ENCODE results near the gene ITPR3. TPM values are rescaled to one million over a fixed set of nuclear protein-coding genes. Genes with fewer than 3 reads are reported as not detected.

ITPR3 gene
- total RNA-seq, 3 donors from 2014 or later (not counting 1 experiment from before 2014, with no cell fraction given) = 45.5 to 66.7 (median 46.0) TPM

GRCh38 chr6:33589731-33590530 is 31.2 kb upstream of the ITPR3 start:
- no peak overlapping the region for H3K4me3 Mint-ChIP-seq
- ATAC-seq (no peak), DNase-seq (peak in 1 of 2 donors; percentile 69)
- Histone ChIP-seq H3K4me1 (ENCODE audit: control insufficient read depth, insufficient read depth, low read length) (peaks cover 33% of the 10 kb centered on the region), H3K27me3 (ENCODE audit: control insufficient read depth, insufficient read depth, low read length) (no peaks in the 10 kb centered on the region), H3K9me3 (ENCODE audit: control insufficient read depth, insufficient read depth, low read length) (no peaks in the 10 kb centered on the region), H3K27ac (ENCODE audit: low read length) (no peak overlapping the region), H3K4me3 (ENCODE audit: low read length) (no peak overlapping the region), H3K36me3 (ENCODE audit: control insufficient read depth, insufficient read depth, low read length) (no peaks in the 10 kb centered on the region)
- intact Hi-C loops (cut with micrococcal nuclease) = loop anchor here (1.0 kb wide), 1 partner anchor 110 kb away; no protein-coding TSS in a partner anchor
- no peaks in the 10 kb centered on the region for H3K36me3 Mint-ChIP-seq
- H3K27ac Mint-ChIP-seq = peak overlapping the region in 1 of 2 donors; percentile 36
- H3K9me3 Mint-ChIP-seq = no peaks in the 10 kb centered on the region
- H3K27me3 Mint-ChIP-seq (ENCODE audit: low read depth in 2 of 2) = peaks cover 8 to 14% of the 10 kb centered on the region in 2 donors
- peaks cover 13 to 24% of the 10 kb centered on the region in 2 donors for H3K4me1 Mint-ChIP-seq
- WGBS (ENCODE audit: insufficient coverage) = 59% methylated on average over 9 of the region's 9 CpGs
- TF ChIP-seq CTCF (IDR thresholded peaks at IDR 0.05) = peak; percentile 66

GRCh38 chr6:33590531-33591198 is 30.5 kb upstream of the ITPR3 start:
- no peak for ATAC-seq
- no peak overlapping the region for H3K4me3 Mint-ChIP-seq
- WGBS (ENCODE audit: insufficient coverage) = 79% methylated on average over 14 of the region's 15 CpGs
- Histone ChIP-seq H3K27ac (ENCODE audit: low read length) (peak overlapping the region; percentile 77), H3K27me3 (ENCODE audit: control insufficient read depth, insufficient read depth, low read length) (no peaks in the 10 kb centered on the region), H3K4me3 (ENCODE audit: low read length) (no peak overlapping the region), H3K9me3 (ENCODE audit: control insufficient read depth, insufficient read depth, low read length) (no peaks in the 10 kb centered on the region), H3K36me3 (ENCODE audit: control insufficient read depth, insufficient read depth, low read length) (no peaks in the 10 kb centered on the region), H3K4me1 (ENCODE audit: control insufficient read depth, insufficient read depth, low read length) (peaks cover 25% of the 10 kb centered on the region)
- H3K4me1 Mint-ChIP-seq = peaks cover 13 to 19% of the 10 kb centered on the region in 2 donors
- TF ChIP-seq CTCF (IDR thresholded peaks at IDR 0.05) = no peak
- no peak for DNase-seq
- intact Hi-C loops (cut with micrococcal nuclease) = no loop called here
- no peaks in the 10 kb centered on the region for H3K36me3 Mint-ChIP-seq
- H3K9me3 Mint-ChIP-seq = no peaks in the 10 kb centered on the region
- peaks cover 8 to 14% of the 10 kb centered on the region in 2 donors for H3K27me3 Mint-ChIP-seq (ENCODE audit: low read depth in 2 of 2)
- H3K27ac Mint-ChIP-seq = peak overlapping the region in 1 of 2 donors; percentile 36

- Mint-ChIP-seq H3K27ac (no peak overlapping the region), H3K4me1 (peaks cover 13 to 16% of the 10 kb centered on the region in 2 donors), H3K9me3 (no peaks in the 10 kb centered on the region), H3K27me3 (ENCODE audit: low read depth in 2 of 2) (peaks cover 8 to 14% of the 10 kb centered on the region in 2 donors), H3K4me3 (no peak overlapping the region), H3K36me3 (no peaks in the 10 kb centered on the region)
- ATAC-seq (no peak), DNase-seq (no peak)
- no peak overlapping the region for H3K4me3 ChIP-seq (ENCODE audit: low read length)
- H3K9me3 ChIP-seq (ENCODE audit: control insufficient read depth, insufficient read depth, low read length) = no peaks in the 10 kb centered on the region
- 92% methylated on average over 7 of the region's 9 CpGs for WGBS (ENCODE audit: insufficient coverage)
- no peaks in the 10 kb centered on the region for H3K27me3 ChIP-seq (ENCODE audit: control insufficient read depth, insufficient read depth, low read length)
- H3K27ac ChIP-seq (ENCODE audit: low read length) = peak overlapping the region; percentile 77
- peaks cover 20% of the 10 kb centered on the region for H3K4me1 ChIP-seq (ENCODE audit: control insufficient read depth, insufficient read depth, low read length)
- TF ChIP-seq CTCF (IDR thresholded peaks at IDR 0.05) = no peak
- intact Hi-C loops (cut with micrococcal nuclease) = no loop called here
- no peaks in the 10 kb centered on the region for H3K36me3 ChIP-seq (ENCODE audit: control insufficient read depth, insufficient read depth, low read length)
Measured at GRCh38 chr6:33591424-33592032, 29.6 kb upstream of the ITPR3 start.

Data from natural killer cell (primary cell).